Neural cell (in vitro differentiated cells): ENCODE results near the gene MAP1LC3B. TPM values are rescaled to one million over a fixed set of nuclear protein-coding genes. Genes with fewer than 3 reads are reported as not detected.

Experiments used
- H2AFZ ChIP-seq: fragments of 200-600, 300-800 bp; sonication (generic), shearing (Covaris generic); 2 replicates; pipeline ENCODE4 v1.6.0; 2014; ENCODE audit warnings: low read depth, mild to moderate bottlenecking, antibody characterized with exemption, low read length, moderate library complexity
- H3F3A ChIP-seq: fragments of 200-600 bp; shearing (Covaris generic); 2 replicates; pipeline ENCODE4 v1.6.1; 2016; ENCODE audit warnings: mild to moderate bottlenecking, moderate library complexity, mixed read lengths, antibody characterized with exemption, low read length; ENCODE audit not compliant: insufficient read depth, poor library complexity, severe bottlenecking
- H3K27ac ChIP-seq: fragments of 200-600, 300-800 bp; sonication (generic), shearing (Covaris generic); 2 replicates; pipeline ENCODE4 v1.5.1; 2014; ENCODE audit warnings: mild to moderate bottlenecking, low read length, moderate library complexity
- H3K27me3 ChIP-seq: fragments of 300-800, 200-600 bp; sonication (generic), shearing (Covaris generic); 2 replicates; pipeline ENCODE4 v1.6.0; 2014; ENCODE audit warnings: mild to moderate bottlenecking, low read depth, low read length, moderate library complexity; ENCODE audit not compliant: insufficient read depth
- H3K36me3 ChIP-seq: fragments of 300-800, 200-600 bp; sonication (generic), shearing (Covaris generic); 2 replicates; pipeline ENCODE4 v1.5.1; 2014; ENCODE audit warnings: mild to moderate bottlenecking, antibody characterized with exemption, low read length, moderate library complexity; ENCODE audit not compliant: insufficient read depth
- H3K4me2 ChIP-seq: fragments of 300-800, 200-600 bp; sonication (generic), shearing (Covaris generic); 2 replicates; pipeline ENCODE4 v1.6.0; 2014; ENCODE audit warnings: mild to moderate bottlenecking, low read length
- H3K4me3 ChIP-seq: fragments of 300-800, 200-600 bp; sonication (generic), shearing (Covaris generic); 2 replicates; pipeline ENCODE4 v1.5.1; 2014; ENCODE audit warnings: mild to moderate bottlenecking, low read length, moderate library complexity
- H3K79me2 ChIP-seq: fragments of 200-600 bp; shearing (Covaris generic); replicated peaks from 2 replicates; pipeline ENCODE4 v1.6.0; 2014; ENCODE audit warnings: mild to moderate bottlenecking, low read length, moderate library complexity; ENCODE audit not compliant: insufficient read depth
- H3K9ac ChIP-seq: fragments of 300-800, 200-600 bp; sonication (generic), shearing (Covaris generic); 2 replicates; pipeline ENCODE4 v1.6.1; 2016; ENCODE audit warnings: mild to moderate bottlenecking, low read length, mixed read lengths
- H3K9me2 ChIP-seq: fragments of 200-600 bp; shearing (Covaris generic); 2 replicates; pipeline ENCODE4 v1.6.1; 2016; ENCODE audit warnings: mild to moderate bottlenecking, low read length, mixed read lengths; ENCODE audit not compliant: insufficient read depth
- H3K9me3 ChIP-seq: fragments of 200-600, 300-800 bp; sonication (generic), shearing (Covaris generic); 2 replicates; pipeline ENCODE4 v1.6.1; 2016; ENCODE audit warnings: mild to moderate bottlenecking, mixed run types, low read length, moderate library complexity, mixed read lengths
- H4K20me1 ChIP-seq: fragments of 200-600 bp; shearing (Covaris generic); 2 replicates; pipeline ENCODE4 v1.6.1; 2016; ENCODE audit warnings: mild to moderate bottlenecking, mixed run types; ENCODE audit not compliant: insufficient read depth
- EP300 ChIP-seq: fragments of 450-650 bp; conservative IDR thresholded peaks from 2 replicates; pipeline ENCODE4 v1.6.1; 2014; ENCODE audit warnings: antibody characterized with exemption, mild to moderate bottlenecking, moderate library complexity; ENCODE audit not compliant: poor library complexity, severe bottlenecking
- EZH2 ChIP-seq: fragments of 200-600, 300-800 bp; shearing (Covaris generic), sonication (generic); IDR thresholded peaks from 2 replicates; pipeline ENCODE4 v1.6.1; 2014; ENCODE audit warnings: antibody characterized with exemption, low read length, borderline replicate concordance, mild to moderate bottlenecking; ENCODE audit not compliant: insufficient read depth, poor library complexity, severe bottlenecking
- MXI1 ChIP-seq: fragments of 450-650 bp; conservative IDR thresholded peaks from 2 replicates; pipeline ENCODE4 v1.6.1; 2014; ENCODE audit warnings: antibody characterized with exemption, mild to moderate bottlenecking; ENCODE audit not compliant: poor library complexity, severe bottlenecking
- POLR2AphosphoS5 ChIP-seq: IDR thresholded peaks from 2 replicates; pipeline ENCODE4 v1.6.1; 2012
- RAD21 ChIP-seq: fragments of 450-650 bp; conservative IDR thresholded peaks from 2 replicates; pipeline ENCODE4 v1.6.1; 2014; ENCODE audit warnings: antibody characterized with exemption, mild to moderate bottlenecking, moderate library complexity
- SMC3 ChIP-seq: fragments of 450-650 bp; conservative IDR thresholded peaks from 2 replicates; pipeline ENCODE4 v1.6.1; 2014; ENCODE audit warnings: antibody characterized with exemption, mild to moderate bottlenecking, moderate library complexity; ENCODE audit not compliant: poor library complexity
- TAF1 ChIP-seq: IDR thresholded peaks from 2 replicates; pipeline ENCODE4 v1.6.1; 2012; ENCODE audit warnings: low read depth
- polyA plus RNA-seq: library from polyadenylated mRNA; depleted of rRNA; stranded (reverse); fragments of >200 nt; gene quantifications from 2 replicates; pipeline ENCODE4 v1.2.3, GENCODE V29; 2014
- TF ChIP-seq, protein P1 (sequence below): IDR thresholded peaks from 2 replicates; pipeline ENCODE4 v1.6.1; 2012; ENCODE audit warnings: borderline replicate concordance
- TF ChIP-seq, protein P2 (sequence below): fragments of 450-650 bp; IDR thresholded peaks from 2 replicates; pipeline ENCODE4 v1.5.1; 2014; ENCODE audit warnings: antibody characterized with exemption, mild to moderate bottlenecking, moderate library complexity; ENCODE audit not compliant: poor library complexity, severe bottlenecking

Gene MAP1LC3B
- polyA plus RNA-seq, 1 donor from 2014 or later = 73.1 TPM

DNA sequence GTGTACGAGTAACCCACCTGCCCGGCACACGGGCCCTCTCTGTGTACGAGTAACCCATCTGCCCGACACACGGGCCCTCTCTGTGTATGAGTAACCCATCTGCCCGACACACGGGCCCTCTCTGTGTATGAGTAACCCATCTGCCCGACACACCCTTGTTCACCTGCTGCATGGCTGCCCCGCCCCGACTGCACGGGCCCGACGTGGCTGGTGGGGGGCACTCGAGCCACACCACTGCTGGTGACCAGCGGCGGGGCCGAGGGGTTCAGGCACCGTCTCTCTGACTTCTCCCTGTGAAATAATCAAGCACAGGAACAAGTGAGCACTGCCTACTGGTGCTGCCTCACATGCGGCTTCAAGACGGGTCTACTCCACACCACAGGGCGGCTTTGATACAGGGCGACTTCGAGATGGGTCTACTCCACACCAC, 22.1 kb downstream of the MAP1LC3B start:
- Histone ChIP-seq H3K27ac (no peak overlapping the region), H3K36me3 (no peaks in the 10 kb centered on the region), H3K27me3 (no peaks in the 10 kb centered on the region), H3K4me2 (no peak overlapping the region), H4K20me1 (no peaks in the 10 kb centered on the region), H3K9me2 (no peaks in the 10 kb centered on the region), H3K9me3 (no peaks in the 10 kb centered on the region), H2AFZ (no peak overlapping the region), H3K4me3 (no peak overlapping the region), H3K9ac (no peak overlapping the region), H3F3A (no peaks in the 10 kb centered on the region), H3K79me2 (no peaks in the 10 kb centered on the region)
- TF ChIP-seq TAF1 = no peak
- TF ChIP-seq EZH2 = no peak
- TF ChIP-seq RAD21 = no peak
- TF ChIP-seq POLR2AphosphoS5 = no peak

DNA sequence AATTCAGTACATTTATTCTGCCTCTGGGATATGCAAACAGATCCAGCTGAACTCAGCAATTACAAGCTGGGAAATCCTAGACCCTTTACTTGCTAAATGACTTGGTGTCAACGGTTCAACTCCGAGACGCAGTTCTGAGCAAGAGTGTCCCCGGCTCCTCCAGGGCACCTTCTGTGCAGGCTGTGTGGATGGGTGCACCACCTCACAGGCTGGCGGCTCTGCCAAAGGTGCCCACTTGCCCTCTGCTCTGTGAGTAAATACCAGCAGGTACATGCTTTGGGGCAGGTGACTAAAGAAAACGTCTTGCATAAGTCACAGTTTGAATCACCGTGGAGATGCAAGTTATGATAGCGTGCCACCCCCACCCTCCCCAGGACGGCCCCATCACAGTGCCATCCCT, 23.3 kb downstream of the MAP1LC3B start:
- Histone ChIP-seq H3K9me2 (no peaks in the 10 kb centered on the region), H3K9ac (no peak overlapping the region), H3K79me2 (no peaks in the 10 kb centered on the region), H3K4me2 (no peak overlapping the region), H4K20me1 (no peaks in the 10 kb centered on the region), H3K4me3 (no peak overlapping the region), H3K27me3 (no peaks in the 10 kb centered on the region), H3K27ac (no peak overlapping the region), H2AFZ (no peak overlapping the region), H3K36me3 (no peaks in the 10 kb centered on the region), H3F3A (no peaks in the 10 kb centered on the region), H3K9me3 (no peaks in the 10 kb centered on the region)
- TF ChIP-seq POLR2AphosphoS5 (no peak), EP300 (no peak), SMC3 (no peak), RAD21 (no peak)

DNA sequence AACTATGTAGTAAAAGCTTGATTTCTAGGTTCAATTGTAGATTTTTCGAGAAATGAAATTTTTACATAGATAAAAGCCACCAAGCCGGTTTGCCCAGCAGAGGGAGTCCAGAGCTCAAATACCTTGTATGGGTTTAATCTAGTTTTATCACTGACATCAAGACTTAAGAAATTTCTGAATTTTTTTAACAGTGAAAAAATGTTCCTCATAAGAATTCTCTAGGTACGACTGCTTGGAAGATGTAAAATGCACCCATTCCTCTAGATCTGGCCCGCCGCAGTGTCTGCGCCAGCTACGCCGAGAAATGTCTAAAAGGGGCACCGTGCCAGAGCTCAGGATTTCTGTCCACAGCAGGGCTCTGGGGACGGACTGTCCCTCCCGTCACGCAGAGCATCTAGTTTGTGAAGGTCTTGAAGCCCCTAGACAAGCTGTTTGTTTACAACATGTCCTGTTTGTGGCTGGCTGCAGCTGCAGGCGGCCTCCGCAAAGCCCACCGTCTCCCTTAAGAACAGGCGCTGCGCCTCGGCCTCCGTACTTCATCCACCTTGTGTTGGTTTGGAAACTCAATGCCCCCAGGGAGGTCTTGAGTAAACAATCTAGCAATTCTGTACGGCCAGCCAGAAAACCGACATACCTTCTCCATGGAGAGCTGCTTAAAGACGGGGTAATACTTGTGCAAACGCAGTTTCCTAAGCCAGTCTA, 24.8 kb downstream of the MAP1LC3B start:
- no peak overlapping the region for H2AFZ ChIP-seq
- no peak overlapping the region for H3K9ac ChIP-seq
- no peak overlapping the region for H3K4me3 ChIP-seq
- TF ChIP-seq POLR2AphosphoS5 (no peak), TAF1 (no peak), MXI1 (no peak), RAD21 (peak; percentile 71), EZH2 (no peak), SMC3 (peak; percentile 77), EP300 (no peak)
- TF ChIP-seq, protein P1, sequence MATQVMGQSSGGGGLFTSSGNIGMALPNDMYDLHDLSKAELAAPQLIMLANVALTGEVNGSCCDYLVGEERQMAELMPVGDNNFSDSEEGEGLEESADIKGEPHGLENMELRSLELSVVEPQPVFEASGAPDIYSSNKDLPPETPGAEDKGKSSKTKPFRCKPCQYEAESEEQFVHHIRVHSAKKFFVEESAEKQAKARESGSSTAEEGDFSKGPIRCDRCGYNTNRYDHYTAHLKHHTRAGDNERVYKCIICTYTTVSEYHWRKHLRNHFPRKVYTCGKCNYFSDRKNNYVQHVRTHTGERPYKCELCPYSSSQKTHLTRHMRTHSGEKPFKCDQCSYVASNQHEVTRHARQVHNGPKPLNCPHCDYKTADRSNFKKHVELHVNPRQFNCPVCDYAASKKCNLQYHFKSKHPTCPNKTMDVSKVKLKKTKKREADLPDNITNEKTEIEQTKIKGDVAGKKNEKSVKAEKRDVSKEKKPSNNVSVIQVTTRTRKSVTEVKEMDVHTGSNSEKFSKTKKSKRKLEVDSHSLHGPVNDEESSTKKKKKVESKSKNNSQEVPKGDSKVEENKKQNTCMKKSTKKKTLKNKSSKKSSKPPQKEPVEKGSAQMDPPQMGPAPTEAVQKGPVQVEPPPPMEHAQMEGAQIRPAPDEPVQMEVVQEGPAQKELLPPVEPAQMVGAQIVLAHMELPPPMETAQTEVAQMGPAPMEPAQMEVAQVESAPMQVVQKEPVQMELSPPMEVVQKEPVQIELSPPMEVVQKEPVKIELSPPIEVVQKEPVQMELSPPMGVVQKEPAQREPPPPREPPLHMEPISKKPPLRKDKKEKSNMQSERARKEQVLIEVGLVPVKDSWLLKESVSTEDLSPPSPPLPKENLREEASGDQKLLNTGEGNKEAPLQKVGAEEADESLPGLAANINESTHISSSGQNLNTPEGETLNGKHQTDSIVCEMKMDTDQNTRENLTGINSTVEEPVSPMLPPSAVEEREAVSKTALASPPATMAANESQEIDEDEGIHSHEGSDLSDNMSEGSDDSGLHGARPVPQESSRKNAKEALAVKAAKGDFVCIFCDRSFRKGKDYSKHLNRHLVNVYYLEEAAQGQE = no peak
- TF ChIP-seq, protein P2, sequence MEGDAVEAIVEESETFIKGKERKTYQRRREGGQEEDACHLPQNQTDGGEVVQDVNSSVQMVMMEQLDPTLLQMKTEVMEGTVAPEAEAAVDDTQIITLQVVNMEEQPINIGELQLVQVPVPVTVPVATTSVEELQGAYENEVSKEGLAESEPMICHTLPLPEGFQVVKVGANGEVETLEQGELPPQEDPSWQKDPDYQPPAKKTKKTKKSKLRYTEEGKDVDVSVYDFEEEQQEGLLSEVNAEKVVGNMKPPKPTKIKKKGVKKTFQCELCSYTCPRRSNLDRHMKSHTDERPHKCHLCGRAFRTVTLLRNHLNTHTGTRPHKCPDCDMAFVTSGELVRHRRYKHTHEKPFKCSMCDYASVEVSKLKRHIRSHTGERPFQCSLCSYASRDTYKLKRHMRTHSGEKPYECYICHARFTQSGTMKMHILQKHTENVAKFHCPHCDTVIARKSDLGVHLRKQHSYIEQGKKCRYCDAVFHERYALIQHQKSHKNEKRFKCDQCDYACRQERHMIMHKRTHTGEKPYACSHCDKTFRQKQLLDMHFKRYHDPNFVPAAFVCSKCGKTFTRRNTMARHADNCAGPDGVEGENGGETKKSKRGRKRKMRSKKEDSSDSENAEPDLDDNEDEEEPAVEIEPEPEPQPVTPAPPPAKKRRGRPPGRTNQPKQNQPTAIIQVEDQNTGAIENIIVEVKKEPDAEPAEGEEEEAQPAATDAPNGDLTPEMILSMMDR = peak; percentile 68
- H3K27me3 ChIP-seq = no peaks in the 10 kb centered on the region
- no peaks in the 10 kb centered on the region for H3K36me3 ChIP-seq
- H3F3A ChIP-seq = no peaks in the 10 kb centered on the region
- H4K20me1 ChIP-seq = no peaks in the 10 kb centered on the region
- H3K4me2 ChIP-seq = no peak overlapping the region
- H3K79me2 ChIP-seq = no peaks in the 10 kb centered on the region
- H3K27ac ChIP-seq = no peak overlapping the region
- H3K9me2 ChIP-seq = no peaks in the 10 kb centered on the region
- no peaks in the 10 kb centered on the region for H3K9me3 ChIP-seq
